ENCODE results near the gene ZNF248.

- TF ChIP-seq CTCF (conservative IDR thresholded peaks at IDR 0.05; ENCODE audit: low read length) = no peak
- no peak for TF ChIP-seq EZH2phosphoT487 (IDR thresholded peaks at IDR 0.05; ENCODE audit: borderline replicate concordance, low read depth, low read length)
These were observed 94.3 kb downstream of the ZNF248 start for GRCh38 chr10:37763132-37763531.

Data from OCI-LY7 (cell line).